Kidney (tissue), 14 donors: ENCODE measurements around the gene SEMA6A. TPM values are rescaled to one million over a fixed set of nuclear protein-coding genes. Genes with fewer than 3 reads are reported as not detected.

ENCODE experiments used
- DNase-seq, 5 donors: peaks; one replicate each; pipeline ENCODE4 v3.0.0-alpha.2; 2013 to 2020
- FAIRE-seq: peaks from 2 replicates; lab custom pipeline; 2012; peaks lifted over from hg19 to GRCh38; lab: Jason Lieb, UNC
- H3K27ac ChIP-seq, 2 donors: one replicate each; pipeline ENCODE4 v1.7.0; 2013; ENCODE audit warnings: low read depth in 2 of 2, low read length in 2 of 2, inconsistent platforms in 1 of 2
- H3K27me3 ChIP-seq: one replicate; pipeline ENCODE4 v1.7.1; 2013; ENCODE audit warnings: low read length, inconsistent platforms; ENCODE audit not compliant: control insufficient read depth, insufficient read depth
- H3K36me3 ChIP-seq, 3 donors: one replicate each; pipeline versions ENCODE4 v1.7.0 to v1.7.1; 2013; ENCODE audit warnings: low read length in 3 of 3, control low read depth in 1 of 3, inconsistent platforms in 1 of 3; ENCODE audit not compliant: insufficient read depth in 3 of 3, control insufficient read depth in 2 of 3
- H3K4me1 ChIP-seq, 3 donors: one replicate each; pipeline versions ENCODE4 v1.7.0 to v1.7.1; 2013; ENCODE audit warnings: low read length in 3 of 3, inconsistent platforms in 1 of 3, low read depth in 1 of 3; ENCODE audit not compliant: control insufficient read depth in 2 of 3, insufficient read depth in 2 of 3
- H3K4me3 ChIP-seq, 3 donors: one replicate each; pipeline versions ENCODE4 v1.7.0 to v1.8.1; 2013; ENCODE audit warnings: low read length in 3 of 3, control low read depth in 1 of 3, inconsistent platforms in 1 of 3
- H3K9ac ChIP-seq, 3 donors: one replicate each; pipeline versions ENCODE4 v1.7.0 to v1.7.1; 2013; ENCODE audit warnings: low read length in 3 of 3, control low read depth in 1 of 3, inconsistent platforms in 1 of 3
- H3K9me3 ChIP-seq, 3 donors: one replicate each; pipeline versions ENCODE4 v1.7.0 to v1.7.1; 2013; ENCODE audit warnings: low read length in 3 of 3, control low read depth in 1 of 3, inconsistent platforms in 1 of 3; ENCODE audit not compliant: control insufficient read depth in 2 of 3, insufficient read depth in 1 of 3
- intact Hi-C: fragments of 100-400 bp; cut with DNase I; formaldehyde crosslinking; loops from one replicate; pipeline ENCODE4 v1.11.1; 2022
- polyA plus RNA-seq: library from polyadenylated mRNA; stranded (reverse); fragments of 350-450 nt; fragmentation: Illumina TruSeq; extraction: RNeasy Lipid Tissue Mini Kit (QIAGEN cat#74804); gene quantifications from one replicate; pipeline ENCODE4 v1.2.3, GENCODE V29; 2014; ENCODE audit warnings: low read depth, low replicate concordance; ENCODE audit not compliant: insufficient read depth
- total RNA-seq: library from RNA; stranded (reverse); fragmentation: NEBNext Ultra II Directional; extraction: Animal tissue kit (Norgen Biotek cat#: 25700); gene quantifications from one replicate; pipeline ENCODE4 v1.2.1, GENCODE V29; 2021
- TF ChIP-seq, protein P1 (sequence below): IDR thresholded peaks from 3 replicates; pipeline ENCODE4 v1.5.1; 2012; ENCODE audit warnings: mild to moderate bottlenecking, moderate library complexity, borderline replicate concordance; ENCODE audit not compliant: insufficient read depth; ENCODE audit errors: extremely low read depth
- donor health status: control.
- donor health status: control.
- donor health status: control.
- donor health status: control.
- donor health status: control.
- donor health status: DM: yes; HTN: yes; CAD: no.
- donor health status: Normal renal cell carcinoma (clear cell type).

Gene SEMA6A
- total and polyA plus RNA-seq, 2 donors from 2014 or later = 4.0 to 51.6 TPM

DNA sequence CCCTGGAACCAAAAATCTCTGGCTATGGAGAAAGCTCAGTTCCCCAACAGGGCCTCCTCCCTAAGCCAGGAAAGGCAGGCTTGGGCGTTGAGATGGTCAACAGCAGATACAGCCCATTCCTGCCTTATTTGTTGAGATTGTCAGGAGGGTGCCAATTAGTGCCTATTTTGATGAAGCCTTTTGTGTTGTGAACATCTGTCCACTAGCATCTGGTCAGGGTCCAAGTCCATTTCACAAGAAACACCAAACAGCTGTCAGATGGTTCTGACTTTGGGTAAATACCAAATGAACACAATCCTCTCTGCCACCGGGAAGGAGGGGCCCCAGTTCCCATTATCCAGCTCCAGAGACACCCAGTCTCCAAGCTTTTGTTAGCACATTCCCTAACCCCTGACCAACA lies 19.9 kb downstream of the SEMA6A start:
- no peaks in the 10 kb centered on the region for H3K27me3 ChIP-seq
- H3K4me1 ChIP-seq = peaks cover 0 to 9% (median 0%) of the 10 kb centered on the region in 3 donors
- no peaks in the 10 kb centered on the region for H3K36me3 ChIP-seq
- H3K9me3 ChIP-seq = no peaks in the 10 kb centered on the region
- DNase-seq = no peak
- intact Hi-C loops = no loop called here
- no peak overlapping the region for H3K9ac ChIP-seq
- H3K27ac ChIP-seq = no peak overlapping the region
- no peak for FAIRE-seq
- H3K4me3 ChIP-seq = no peak overlapping the region
- TF ChIP-seq, protein P1, sequence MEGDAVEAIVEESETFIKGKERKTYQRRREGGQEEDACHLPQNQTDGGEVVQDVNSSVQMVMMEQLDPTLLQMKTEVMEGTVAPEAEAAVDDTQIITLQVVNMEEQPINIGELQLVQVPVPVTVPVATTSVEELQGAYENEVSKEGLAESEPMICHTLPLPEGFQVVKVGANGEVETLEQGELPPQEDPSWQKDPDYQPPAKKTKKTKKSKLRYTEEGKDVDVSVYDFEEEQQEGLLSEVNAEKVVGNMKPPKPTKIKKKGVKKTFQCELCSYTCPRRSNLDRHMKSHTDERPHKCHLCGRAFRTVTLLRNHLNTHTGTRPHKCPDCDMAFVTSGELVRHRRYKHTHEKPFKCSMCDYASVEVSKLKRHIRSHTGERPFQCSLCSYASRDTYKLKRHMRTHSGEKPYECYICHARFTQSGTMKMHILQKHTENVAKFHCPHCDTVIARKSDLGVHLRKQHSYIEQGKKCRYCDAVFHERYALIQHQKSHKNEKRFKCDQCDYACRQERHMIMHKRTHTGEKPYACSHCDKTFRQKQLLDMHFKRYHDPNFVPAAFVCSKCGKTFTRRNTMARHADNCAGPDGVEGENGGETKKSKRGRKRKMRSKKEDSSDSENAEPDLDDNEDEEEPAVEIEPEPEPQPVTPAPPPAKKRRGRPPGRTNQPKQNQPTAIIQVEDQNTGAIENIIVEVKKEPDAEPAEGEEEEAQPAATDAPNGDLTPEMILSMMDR = no peak

DNA sequence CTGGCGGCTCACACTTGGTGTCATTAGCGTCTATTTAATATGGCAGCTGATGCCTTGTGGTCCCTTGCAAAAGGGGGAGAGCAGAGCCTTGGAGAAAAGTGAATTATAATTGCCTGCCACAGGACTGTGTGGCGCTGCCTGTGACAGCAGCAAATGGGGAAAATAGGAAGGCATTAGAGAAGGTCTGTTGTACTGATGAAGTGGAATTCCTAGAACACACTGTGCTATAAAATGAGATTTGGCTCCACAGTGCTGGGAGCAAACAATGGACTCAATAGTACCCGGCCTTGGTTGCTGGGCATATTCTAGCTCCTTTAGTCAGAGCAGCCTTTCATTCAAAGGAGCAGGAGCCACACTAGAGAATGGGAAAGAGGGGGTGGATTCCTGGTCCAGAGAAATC lies 21.3 kb downstream of the SEMA6A start:
- no peaks in the 10 kb centered on the region for H3K27me3 ChIP-seq
- H3K4me1 ChIP-seq = peaks cover 0 to 9% (median 0%) of the 10 kb centered on the region in 3 donors
- TF ChIP-seq, protein P1 = no peak
- H3K27ac ChIP-seq = no peak overlapping the region
- no peak overlapping the region for H3K9ac ChIP-seq
- intact Hi-C loops = no loop called here
- no peak for DNase-seq
- H3K9me3 ChIP-seq = no peaks in the 10 kb centered on the region
- no peak overlapping the region for H3K4me3 ChIP-seq
- no peaks in the 10 kb centered on the region for H3K36me3 ChIP-seq
- FAIRE-seq = no peak

DNA sequence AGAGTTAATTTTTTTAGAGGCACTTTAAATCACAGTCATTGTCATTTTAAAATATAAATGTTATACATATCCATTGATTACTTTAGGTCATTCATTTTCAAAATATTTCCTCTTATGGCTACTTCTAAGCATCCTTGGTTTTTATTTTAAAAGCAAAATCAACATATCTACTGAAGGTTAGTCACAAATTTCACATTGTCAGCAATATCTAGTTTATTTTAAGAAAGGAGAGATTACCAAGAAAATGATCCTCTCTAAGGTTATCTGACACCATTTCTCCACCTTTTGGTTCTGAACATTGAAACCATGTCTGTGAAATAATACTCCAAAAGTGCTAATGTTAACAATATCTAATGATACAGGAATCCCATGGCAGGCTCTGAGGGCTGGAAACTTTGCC lies 24.5 kb downstream of the SEMA6A start:
- intact Hi-C loops = no loop called here
- no peaks in the 10 kb centered on the region for H3K27me3 ChIP-seq
- no peak overlapping the region for H3K9ac ChIP-seq
- H3K36me3 ChIP-seq = no peaks in the 10 kb centered on the region
- TF ChIP-seq, protein P1 = no peak
- FAIRE-seq = no peak
- no peak overlapping the region for H3K4me3 ChIP-seq
- H3K27ac ChIP-seq = no peak overlapping the region
- peaks cover 0 to 14% (median 6%) of the 10 kb centered on the region in 3 donors for H3K9me3 ChIP-seq
- DNase-seq = no peak
- peaks cover 0 to 9% (median 0%) of the 10 kb centered on the region in 3 donors for H3K4me1 ChIP-seq

DNA sequence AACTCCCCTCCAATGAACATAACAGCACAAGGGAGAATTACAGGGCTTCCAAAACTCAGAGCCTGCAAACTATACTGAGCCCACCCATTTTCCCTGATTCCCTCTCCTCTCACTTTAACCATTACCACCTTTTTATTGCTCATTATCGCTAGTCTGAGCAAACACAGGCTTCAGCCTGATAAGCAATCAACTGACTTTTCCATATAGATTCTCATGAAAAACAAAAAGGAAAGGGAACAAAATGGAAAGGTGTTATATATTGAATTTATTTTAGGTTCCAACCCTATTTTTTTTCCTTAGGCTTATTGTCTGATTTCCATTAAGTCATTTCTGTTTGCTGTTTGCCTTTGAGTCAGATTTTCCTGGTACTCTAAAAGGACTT lies 27.9 kb downstream of the SEMA6A start:
- TF ChIP-seq, protein P1 = no peak
- FAIRE-seq = no peak

More for the DNA sequence above, 27.9 kb downstream of the SEMA6A start:
- Histone ChIP-seq H3K9me3 (peaks cover 0 to 14% (median 6%) of the 10 kb centered on the region in 3 donors), H3K27ac (no peak overlapping the region), H3K4me1 (peaks cover 0 to 4% (median 3%) of the 10 kb centered on the region in 3 donors), H3K9ac (no peak overlapping the region), H3K4me3 (no peak overlapping the region), H3K36me3 (no peaks in the 10 kb centered on the region), H3K27me3 (no peaks in the 10 kb centered on the region)
- DNase-seq = no peak
- intact Hi-C loops = no loop called here
